ENCODE measurements around the gene WIZ.
"Not testable (repeated sequence)": the region's sequence is repeated elsewhere in the genome, so short reads cannot be mapped to it uniquely, and the experiment has no call there.

DNA sequence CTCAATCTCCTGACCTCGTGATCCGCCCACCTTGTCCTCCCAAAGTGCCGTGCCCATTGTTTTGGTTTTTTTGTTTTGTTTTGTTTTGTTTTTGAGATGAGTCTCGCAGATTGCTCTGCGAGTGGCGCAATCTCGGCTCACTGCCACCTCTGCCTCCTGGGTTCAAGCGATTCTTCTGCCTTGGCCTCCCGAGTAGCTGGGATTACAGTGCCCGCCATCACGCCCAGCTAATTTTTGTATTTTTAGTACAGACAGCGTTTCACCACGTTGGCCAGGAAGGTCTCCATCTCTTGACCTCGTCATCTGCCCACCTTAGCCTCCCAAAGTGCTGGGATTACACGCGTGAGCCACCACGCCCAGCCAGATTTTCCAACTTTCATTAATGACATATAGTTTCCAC, 54.5 kb downstream of the WIZ start:
- not testable (repeated sequence) for TF ChIP-seq CBX3 (IDR thresholded peaks at IDR 0.05; ENCODE audit: borderline replicate concordance, low read depth); RBBP5 (conservative IDR thresholded peaks at IDR 0.05); POLR2AphosphoS5 (IDR thresholded peaks at IDR 0.05; ENCODE audit: low read length); RCOR1 (conservative IDR thresholded peaks at IDR 0.05; ENCODE audit: low read depth, low read length); EP300 (IDR thresholded peaks at IDR 0.05; ENCODE audit: borderline replicate concordance in 1 of 2, control insufficient read depth in 1 of 2, low read depth in 2 of 2, low read length in 2 of 2); ZSCAN29 (IDR thresholded peaks at IDR 0.05); NFYB (IDR thresholded peaks at IDR 0.05; ENCODE audit: insufficient read depth, low read depth, low read length); KAT2A (conservative IDR thresholded peaks at IDR 0.05; ENCODE audit: control insufficient read depth, low read depth, low read length)
- TF ChIP-seq, protein P1, sequence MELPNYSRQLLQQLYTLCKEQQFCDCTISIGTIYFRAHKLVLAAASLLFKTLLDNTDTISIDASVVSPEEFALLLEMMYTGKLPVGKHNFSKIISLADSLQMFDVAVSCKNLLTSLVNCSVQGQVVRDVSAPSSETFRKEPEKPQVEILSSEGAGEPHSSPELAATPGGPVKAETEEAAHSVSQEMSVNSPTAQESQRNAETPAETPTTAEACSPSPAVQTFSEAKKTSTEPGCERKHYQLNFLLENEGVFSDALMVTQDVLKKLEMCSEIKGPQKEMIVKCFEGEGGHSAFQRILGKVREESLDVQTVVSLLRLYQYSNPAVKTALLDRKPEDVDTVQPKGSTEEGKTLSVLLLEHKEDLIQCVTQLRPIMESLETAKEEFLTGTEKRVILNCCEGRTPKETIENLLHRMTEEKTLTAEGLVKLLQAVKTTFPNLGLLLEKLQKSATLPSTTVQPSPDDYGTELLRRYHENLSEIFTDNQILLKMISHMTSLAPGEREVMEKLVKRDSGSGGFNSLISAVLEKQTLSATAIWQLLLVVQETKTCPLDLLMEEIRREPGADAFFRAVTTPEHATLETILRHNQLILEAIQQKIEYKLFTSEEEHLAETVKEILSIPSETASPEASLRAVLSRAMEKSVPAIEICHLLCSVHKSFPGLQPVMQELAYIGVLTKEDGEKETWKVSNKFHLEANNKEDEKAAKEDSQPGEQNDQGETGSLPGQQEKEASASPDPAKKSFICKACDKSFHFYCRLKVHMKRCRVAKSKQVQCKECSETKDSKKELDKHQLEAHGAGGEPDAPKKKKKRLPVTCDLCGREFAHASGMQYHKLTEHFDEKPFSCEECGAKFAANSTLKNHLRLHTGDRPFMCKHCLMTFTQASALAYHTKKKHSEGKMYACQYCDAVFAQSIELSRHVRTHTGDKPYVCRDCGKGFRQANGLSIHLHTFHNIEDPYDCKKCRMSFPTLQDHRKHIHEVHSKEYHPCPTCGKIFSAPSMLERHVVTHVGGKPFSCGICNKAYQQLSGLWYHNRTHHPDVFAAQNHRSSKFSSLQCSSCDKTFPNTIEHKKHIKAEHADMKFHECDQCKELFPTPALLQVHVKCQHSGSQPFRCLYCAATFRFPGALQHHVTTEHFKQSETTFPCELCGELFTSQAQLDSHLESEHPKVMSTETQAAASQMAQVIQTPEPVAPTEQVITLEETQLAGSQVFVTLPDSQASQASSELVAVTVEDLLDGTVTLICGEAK (IDR thresholded peaks at IDR 0.05; ENCODE audit: borderline replicate concordance): not testable (repeated sequence)
